Activated CD4-positive, alpha-beta T cell treated with anti-CD3 and anti-CD28 coated beads, Interleukin-2, amount 10 ng/mL, durations not matched to agents 24 days and 14 days (primary cell): ENCODE results near the gene SLC12A5. TPM values are rescaled to one million over a fixed set of nuclear protein-coding genes. Genes with fewer than 3 reads are reported as not detected.

Experiments used
- total RNA-seq: library from RNA; stranded (reverse); gene quantifications from 2 replicates; pipeline ENCODE4 v1.2.3, GENCODE V29; 2022

Gene SLC12A5
- total RNA-seq, 1 donor from 2014 or later = not detected

Other genes starting within 250 kb of the SLC12A5 start
- gene WFDC3, start 237.3 kb upstream of the SLC12A5 start, total RNA-seq = not detected in 2 replicates
- 31.9 and 35.3 TPM in 2 replicates for gene DNTTIP1, start 237.3 kb upstream of the SLC12A5 start, total RNA-seq
- gene UBE2C, start 216.6 kb upstream of the SLC12A5 start, total RNA-seq = 113 and 115 TPM in 2 replicates
- not detected in 2 replicates for gene TNNC2, start 201.9 kb upstream of the SLC12A5 start, total RNA-seq
- gene SNX21, start 195.4 kb upstream of the SLC12A5 start, total RNA-seq = 0.47 and 0.89 TPM in 2 replicates
- gene ACOT8, start 171.8 kb upstream of the SLC12A5 start, total RNA-seq = 27.6 and 28.5 TPM in 2 replicates
- 5.5 and 6.0 TPM in 2 replicates for gene ZSWIM3, start 171.6 kb upstream of the SLC12A5 start, total RNA-seq
- gene ZSWIM1, start 148.0 kb upstream of the SLC12A5 start, total RNA-seq = 9.4 and 10.4 TPM in 2 replicates
- 0.47 and 1.8 TPM in 2 replicates for gene SPATA25, start 141.6 kb upstream of the SLC12A5 start, total RNA-seq
- gene NEURL2, start 138.0 kb upstream of the SLC12A5 start, total RNA-seq = 2.0 and 2.4 TPM in 2 replicates
- gene CTSA, start 137.9 kb upstream of the SLC12A5 start, total RNA-seq = 48.7 and 50.8 TPM in 2 replicates
- 3.2 and 4.0 TPM in 2 replicates for gene PLTP, start 117.1 kb upstream of the SLC12A5 start, total RNA-seq
- gene PCIF1, start 94.5 kb upstream of the SLC12A5 start, total RNA-seq = 26.1 and 27.8 TPM in 2 replicates
- gene ZNF335, start 57.0 kb upstream of the SLC12A5 start, total RNA-seq = 37.5 and 39.5 TPM in 2 replicates
- 0.19 and 0.28 TPM in 2 replicates for gene MMP9, start 20.3 kb upstream of the SLC12A5 start, total RNA-seq
- 27.6 and 30.3 TPM in 2 replicates for gene NCOA5, start 60.7 kb downstream of the SLC12A5 start, total RNA-seq
- gene CD40, start 89.1 kb downstream of the SLC12A5 start, total RNA-seq = 2.5 and 2.7 TPM in 2 replicates